Ramos (cell line): Measurements from ENCODE around the gene RPA3.

Experiments used
- in situ Hi-C: fragments of 300-500 bp; cut with MboI; formaldehyde crosslinking; loops from one replicate; pipeline ENCODE4 v1.14.3; 2022; ENCODE audit warnings: low sequenced_read_pairs; ENCODE audit not compliant: unreplicated experiment

RPA3 gene

GRCh38 chr7:7736671-7737070, 18.3 kb upstream of the RPA3 start:
- in situ Hi-C loops, result no loop called here

GRCh38 chr7:7732621-7733281, 14.3 kb upstream of the RPA3 start:
- in situ Hi-C loops, result no loop called here

- in situ Hi-C loops, result no loop called here
These were observed 13.3 kb upstream of the RPA3 start for GRCh38 chr7:7731732-7732131.

DNA sequence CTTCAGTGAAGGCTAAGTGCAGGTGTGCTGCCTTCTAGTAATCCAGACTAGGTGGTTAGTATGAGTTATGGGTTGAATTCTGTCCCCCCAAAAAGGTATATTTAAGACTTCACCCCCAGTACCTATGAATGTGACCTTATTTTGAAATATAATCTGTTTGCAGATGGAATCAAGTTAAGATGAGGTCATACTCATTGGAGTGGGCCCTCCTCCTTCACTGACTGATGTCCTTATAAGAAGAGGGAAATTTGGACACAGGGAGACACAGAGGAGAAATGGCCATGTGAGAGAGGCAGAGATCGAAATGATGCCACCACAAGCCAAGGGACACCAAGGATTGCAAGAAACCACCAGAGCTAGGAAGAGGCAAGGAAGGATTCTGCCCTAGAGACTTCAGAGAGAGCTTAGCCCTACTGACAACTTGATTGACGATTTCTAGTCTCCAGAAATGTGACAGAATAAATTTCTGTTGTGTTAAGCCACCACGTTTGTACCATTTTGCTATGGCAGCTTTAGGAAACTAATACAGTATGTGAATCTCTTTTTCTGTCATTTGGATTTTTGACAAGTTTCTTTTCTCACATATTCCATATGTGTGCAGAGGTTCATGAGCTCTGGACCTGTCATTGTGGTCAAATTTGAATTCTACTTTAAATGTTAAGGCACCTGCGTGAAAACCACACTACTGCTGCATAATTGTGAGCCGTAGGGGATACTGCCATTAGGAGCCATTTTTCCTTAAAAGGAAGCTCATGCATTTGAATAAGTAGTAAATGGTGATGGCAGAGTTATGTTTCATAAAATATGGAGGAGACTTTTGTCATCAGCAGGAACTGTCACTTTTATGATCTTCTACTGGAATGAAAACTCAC, 2.6 kb upstream of the RPA3 start:
- in situ Hi-C loops, result no loop called here

GRCh38 chr7:7720193-7720592, 1.8 kb upstream of the RPA3 start:
- in situ Hi-C loops, result no loop called here

GRCh38 chr7:7719236-7719635, 829 bp upstream of the RPA3 start:
- in situ Hi-C loops, result no loop called here

- in situ Hi-C loops, result no loop called here
These were observed 4.7 kb downstream of the RPA3 start for GRCh38 chr7:7713730-7714129.

- in situ Hi-C loops, result no loop called here
These were observed 7.9 kb downstream of the RPA3 start for GRCh38 chr7:7710469-7710868.

GRCh38 chr7:7709291-7709690, 9.1 kb downstream of the RPA3 start:
- in situ Hi-C loops, result no loop called here

- in situ Hi-C loops, result no loop called here
These were observed 10.6 kb downstream of the RPA3 start for GRCh38 chr7:7707806-7708205.

DNA sequence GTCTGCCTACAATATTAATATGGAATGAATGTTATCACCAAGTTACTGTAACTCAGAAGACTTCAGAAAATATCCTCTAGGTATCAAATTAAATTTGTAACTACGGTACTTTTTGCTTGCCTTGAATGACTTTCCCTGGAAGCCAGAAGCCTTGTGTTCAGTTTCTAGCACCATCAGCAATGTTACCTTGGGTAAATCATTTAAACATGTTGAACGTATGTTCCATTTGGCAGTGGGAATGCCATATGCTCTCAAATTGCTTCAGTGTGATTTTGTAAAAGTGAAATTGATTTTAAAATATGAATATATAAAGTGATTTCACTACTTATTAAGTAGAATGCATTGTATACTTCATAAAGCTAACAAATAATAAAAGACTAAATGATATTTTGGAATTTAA, 11.2 kb downstream of the RPA3 start:
- in situ Hi-C loops, result no loop called here

DNA sequence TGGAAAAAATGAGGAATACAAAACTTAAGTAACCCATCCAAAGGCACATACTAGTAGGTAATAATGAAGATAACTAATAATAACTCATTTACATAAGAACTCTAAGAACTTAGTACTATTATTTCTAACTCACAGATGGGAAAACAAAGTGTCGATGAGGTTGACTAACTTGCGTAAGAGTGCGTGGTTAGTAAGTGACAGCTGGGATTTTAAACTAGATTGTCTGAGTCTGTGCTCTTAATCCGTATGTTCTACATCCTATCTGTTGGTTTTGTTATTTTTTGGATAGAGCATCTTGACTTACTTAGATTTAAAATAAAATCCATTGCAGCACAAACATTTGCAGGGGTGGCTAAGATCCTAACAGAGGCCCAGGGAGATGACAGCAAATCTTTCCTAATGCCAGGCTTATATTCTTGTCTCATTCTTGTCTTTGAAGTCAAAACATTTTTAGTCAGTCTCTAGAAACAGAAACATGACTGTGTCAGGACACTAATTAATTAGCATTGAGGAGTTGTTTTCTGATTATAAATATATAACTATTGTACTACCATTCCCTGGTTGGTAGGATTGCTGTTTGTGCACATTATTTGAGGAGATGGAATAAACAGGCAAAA, 11.7 kb downstream of the RPA3 start:
- in situ Hi-C loops, result no loop called here

GRCh38 chr7:7706101-7706511, 12.3 kb downstream of the RPA3 start:
- in situ Hi-C loops, result no loop called here

DNA sequence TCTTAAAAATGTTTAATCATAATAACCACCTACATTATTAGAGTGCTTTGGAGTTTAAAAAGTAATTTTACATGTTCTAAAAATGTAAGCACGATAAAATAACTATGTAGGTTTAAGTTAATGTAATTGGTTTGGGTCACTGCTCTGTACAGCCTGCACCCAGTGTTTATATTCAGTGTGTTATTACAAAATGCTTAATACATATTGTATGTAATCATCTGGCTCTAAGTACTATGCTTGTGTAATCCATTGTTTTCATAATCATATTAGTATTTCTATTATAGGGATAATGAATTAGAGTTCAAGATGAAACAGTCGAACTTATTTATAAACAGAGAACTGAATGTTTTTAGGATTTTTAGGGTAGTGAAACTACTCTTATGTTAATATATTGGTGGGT, 13.1 kb downstream of the RPA3 start:
- in situ Hi-C loops, result no loop called here

DNA sequence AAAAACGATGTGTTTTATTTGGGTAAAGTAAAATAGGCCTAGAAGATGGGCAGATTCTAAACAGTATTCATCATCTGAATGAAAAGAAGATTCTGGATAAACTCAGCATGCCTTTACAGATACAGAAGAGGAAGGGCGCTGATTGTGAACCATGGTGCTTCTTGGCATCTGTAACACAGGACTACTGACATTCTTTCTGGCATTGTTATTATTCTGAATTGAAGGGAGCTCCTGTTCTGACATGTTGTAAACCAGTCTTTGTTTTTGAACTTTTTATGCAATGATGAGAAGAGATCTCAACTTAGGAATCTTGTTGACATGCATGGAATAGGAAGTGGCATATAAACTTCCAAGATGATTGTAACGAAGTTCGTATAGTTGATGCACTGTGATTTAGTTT, 13.5 kb downstream of the RPA3 start:
- in situ Hi-C loops, result no loop called here

- in situ Hi-C loops, result no loop called here
These were observed 15.0 kb downstream of the RPA3 start for GRCh38 chr7:7703427-7703826.

GRCh38 chr7:7702826-7703225, 15.6 kb downstream of the RPA3 start:
- in situ Hi-C loops, result no loop called here

GRCh38 chr7:7701527-7701926, 16.9 kb downstream of the RPA3 start:
- in situ Hi-C loops, result no loop called here

DNA sequence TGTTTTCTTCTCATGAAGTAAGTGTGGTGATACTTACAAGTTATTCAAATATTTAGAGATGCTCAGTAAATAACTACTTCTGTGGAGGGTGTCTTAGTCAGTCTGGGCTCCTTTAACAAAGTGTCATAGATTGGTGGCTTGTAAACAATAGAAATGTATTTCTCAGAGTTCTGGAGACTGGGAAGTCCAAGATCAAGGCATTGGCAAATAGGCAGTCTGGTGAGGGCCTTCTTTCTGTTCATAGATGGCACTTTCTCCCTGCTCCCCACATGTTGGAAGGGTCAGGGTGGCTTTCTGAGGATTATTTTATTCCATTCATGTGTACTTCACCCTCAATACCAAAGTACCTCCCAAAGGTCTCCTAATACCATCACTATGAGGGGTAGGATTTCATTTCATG, 18.4 kb downstream of the RPA3 start:
- in situ Hi-C loops, result no loop called here

GRCh38 chr7:7699380-7699779, 19.0 kb downstream of the RPA3 start:
- in situ Hi-C loops, result no loop called here

DNA sequence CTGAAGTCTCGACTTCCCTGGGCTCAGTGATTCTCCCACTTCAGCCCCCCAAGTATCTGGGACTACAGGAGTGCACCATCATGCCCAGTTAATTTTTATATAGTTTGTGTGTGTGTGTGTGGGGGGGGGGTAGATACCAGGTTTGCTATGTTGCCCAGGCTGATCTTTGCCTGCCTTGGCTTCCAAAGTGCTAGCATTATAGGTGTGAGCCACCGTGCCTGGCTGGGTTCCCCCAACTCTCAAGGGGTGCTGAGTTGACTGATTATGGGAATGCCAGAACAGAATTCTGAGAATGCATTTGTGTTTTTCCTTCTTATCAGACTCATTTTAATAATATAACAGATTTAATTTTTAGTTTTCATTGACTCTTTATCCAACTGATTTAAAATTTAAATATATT, 19.5 kb downstream of the RPA3 start:
- in situ Hi-C loops, result no loop called here
